Liver (tissue), 9 donors: ENCODE results near the gene FOSL2. TPM values are rescaled to one million over a fixed set of nuclear protein-coding genes. Genes with fewer than 3 reads are reported as not detected.
A peak's percentile ranks its signal among the peaks of the same experiment; 100 is the strongest.

Source experiments
- DNase-seq: peaks from one replicate; pipeline ENCODE4 v3.0.0-alpha.2; 2017; ENCODE audit warnings: low spot score
- H3K27ac ChIP-seq, 2 donors: one replicate each; pipeline ENCODE4 v1.7.0; 2013; ENCODE audit warnings: inconsistent platforms in 2 of 2, low read length in 2 of 2, control low read depth in 1 of 2, low read depth in 1 of 2, mild to moderate bottlenecking in 1 of 2
- H3K27me3 ChIP-seq, 4 donors: one replicate each; pipeline versions ENCODE4 v1.6.1 to v1.7.0; 2013; ENCODE audit warnings: low read length in 3 of 4, inconsistent platforms in 1 of 4, mild to moderate bottlenecking in 1 of 4, moderate library complexity in 1 of 4; ENCODE audit not compliant: control insufficient read depth in 4 of 4, insufficient read depth in 4 of 4
- H3K36me3 ChIP-seq, 4 donors: one replicate each; pipeline versions ENCODE4 v1.6.1 to v1.7.0; 2013; ENCODE audit warnings: low read length in 3 of 4, mild to moderate bottlenecking in 3 of 4, low read depth in 1 of 4, moderate library complexity in 1 of 4; ENCODE audit not compliant: control insufficient read depth in 4 of 4, insufficient read depth in 3 of 4
- H3K4me1 ChIP-seq, 4 donors: one replicate each; pipeline versions ENCODE4 v1.6.1 to v1.7.0; 2013; ENCODE audit warnings: low read length in 3 of 4, mild to moderate bottlenecking in 3 of 4, moderate library complexity in 1 of 4; ENCODE audit not compliant: control insufficient read depth in 4 of 4, insufficient read depth in 4 of 4
- H3K4me3 ChIP-seq, 3 donors: one replicate each; pipeline versions ENCODE4 v1.6.1 to v1.7.0; 2013; ENCODE audit warnings: low read length in 3 of 3, control low read depth in 1 of 3, low read depth in 1 of 3, mild to moderate bottlenecking in 1 of 3
- H3K9ac ChIP-seq, 2 donors: one replicate each; pipeline ENCODE4 v1.7.0; 2013; ENCODE audit warnings: low read length in 2 of 2, mild to moderate bottlenecking in 2 of 2, moderate library complexity in 2 of 2, control low read depth in 1 of 2, low read depth in 1 of 2
- H3K9me3 ChIP-seq, 4 donors: one replicate each; pipeline versions ENCODE4 v1.6.1 to v1.7.0; 2013; ENCODE audit warnings: low read length in 3 of 4; ENCODE audit not compliant: control insufficient read depth in 4 of 4
- ATF3 ChIP-seq: IDR thresholded peaks from 2 replicates; pipeline ENCODE4 v1.6.1; 2016; ENCODE audit warnings: antibody characterized with exemption
- EGR1 ChIP-seq, 2 donors: IDR thresholded peaks; 2 replicates each; pipeline ENCODE4 v1.6.1; 2016 to 2018; ENCODE audit warnings: antibody characterized with exemption in 2 of 2, low read depth in 2 of 2
- FOXA1 ChIP-seq: IDR thresholded peaks from 2 replicates; pipeline ENCODE4 v1.6.1; 2016; ENCODE audit warnings: antibody characterized with exemption
- FOXA2 ChIP-seq: IDR thresholded peaks from 2 replicates; pipeline ENCODE4 v1.6.1; 2016; ENCODE audit warnings: antibody characterized with exemption
- GABPA ChIP-seq, 2 donors: IDR thresholded peaks in 1 of 2; conservative IDR thresholded peaks in 1 of 2; 2 replicates each; pipeline ENCODE4 v1.6.1; 2016; ENCODE audit warnings: antibody characterized with exemption in 2 of 2, mild to moderate bottlenecking in 1 of 2, moderate library complexity in 1 of 2
- HNF4A ChIP-seq, 2 donors: conservative IDR thresholded peaks; 2 replicates each; pipeline ENCODE4 v1.6.1; 2016; ENCODE audit warnings: antibody characterized with exemption in 2 of 2, mild to moderate bottlenecking in 2 of 2
- HNF4G ChIP-seq: IDR thresholded peaks from 2 replicates; pipeline ENCODE4 v1.6.1; 2016; ENCODE audit warnings: antibody characterized with exemption
- JUND ChIP-seq, 2 donors: IDR thresholded peaks; 2 replicates each; pipeline ENCODE4 v1.6.1; 2016; ENCODE audit warnings: antibody characterized with exemption in 2 of 2
- NR2F2 ChIP-seq: IDR thresholded peaks from 2 replicates; pipeline ENCODE4 v1.6.1; 2016; ENCODE audit warnings: antibody characterized with exemption
- RAD21 ChIP-seq, 2 donors: IDR thresholded peaks; 2 replicates each; pipeline ENCODE4 v1.6.1; 2016; ENCODE audit warnings: antibody characterized with exemption in 2 of 2, mild to moderate bottlenecking in 2 of 2
- RXRA ChIP-seq, 2 donors: IDR thresholded peaks; 2 replicates each; pipeline ENCODE4 v1.6.1; 2017 to 2018; ENCODE audit warnings: antibody characterized with exemption in 2 of 2, mild to moderate bottlenecking in 1 of 2
- SP1 ChIP-seq: IDR thresholded peaks from 2 replicates; pipeline ENCODE4 v1.6.1; 2018; ENCODE audit warnings: antibody characterized with exemption, mild to moderate bottlenecking
- TAF1 ChIP-seq: conservative IDR thresholded peaks from 2 replicates; pipeline ENCODE4 v1.6.1; 2016; ENCODE audit warnings: antibody characterized with exemption, mild to moderate bottlenecking
- YY1 ChIP-seq: IDR thresholded peaks from 2 replicates; pipeline ENCODE4 v1.6.1; 2016; ENCODE audit warnings: antibody characterized with exemption, mild to moderate bottlenecking
- WGBS: extraction: QIAGEN DNeasy Blood & Tissue Kit; methylation state at CpG from one replicate; pipeline ENCODE4 v1.1.7; 2013; 5-methylcytosine and 5-hydroxymethylcytosine counted together
- polyA plus RNA-seq, 2 donors: library from polyadenylated mRNA; stranded (reverse) in 1 of 2; unstranded in 1 of 2; fragments of 200-250 nt in 1 of 2; fragments of >200 nt in 1 of 2; fragmentation: Nextera tagmentation in 1 of 2; extraction: Ambion mirVana in 1 of 2; gene quantifications; one replicate each; pipeline versions ENCODE4 v1.2.1 to v1.2.3, GENCODE V29; 2013 to 2015
- total RNA-seq, 2 donors: library from RNA; depleted of rRNA; stranded (reverse); fragments of >200 nt; gene quantifications; one replicate each; pipeline ENCODE4 v1.2.3, GENCODE V29; 2014
- TF ChIP-seq, protein P1 (sequence below): fragments of 150-350 bp; IDR thresholded peaks from 2 replicates; pipeline ENCODE4 v1.5.1; 2017; ENCODE audit warnings: improper control_type of control experiment, low read depth, low read length; ENCODE audit not compliant: missing input control
- TF ChIP-seq, protein P2 (sequence below): IDR thresholded peaks from 2 replicates; pipeline ENCODE4 v1.6.1; 2016; ENCODE audit warnings: antibody characterized with exemption
- TF ChIP-seq, protein P3 (sequence below): IDR thresholded peaks from 2 replicates; pipeline ENCODE4 v1.6.1; 2016; ENCODE audit warnings: antibody characterized with exemption, mild to moderate bottlenecking
- donor health status: healthy.
- donor health status: healthy.
- donor health status: healthy.
- donor health status: healthy.
- donor health status: healthy.

The FOSL2 gene
- total and polyA plus RNA-seq, 4 donors = 1.9 to 10.7 (median 2.6) TPM

GRCh38 chr2:28355521-28356094, 37.0 kb upstream of the FOSL2 start:
- Histone ChIP-seq H3K4me3 (no peak overlapping the region), H3K9ac (no peak overlapping the region), H3K4me1 (peaks cover 13 to 18% (median 16%) of the 10 kb centered on the region in 4 donors), H3K27ac (peak overlapping the region; percentile 52 to 66), H3K27me3 (no peaks in the 10 kb centered on the region), H3K36me3 (no peaks in the 10 kb centered on the region), H3K9me3 (no peaks in the 10 kb centered on the region)
- TF ChIP-seq RAD21 (IDR thresholded peaks at IDR 0.05) = peak in 1 of 2 donors; percentile 34
- TF ChIP-seq YY1 = peak; percentile 40
- no peak for TF ChIP-seq EGR1 (IDR thresholded peaks at IDR 0.05; ENCODE audit: low read depth in 2 of 2)
- TF ChIP-seq NR2F2 = peak; percentile 97
- TF ChIP-seq TAF1 = no peak
- TF ChIP-seq FOXA1 = no peak
- peak; percentile 20 to 31 for TF ChIP-seq HNF4A (conservative IDR thresholded peaks at IDR 0.05)
- TF ChIP-seq ATF3 = no peak
- no peak for TF ChIP-seq JUND (IDR thresholded peaks at IDR 0.05)
- TF ChIP-seq FOXA2 = no peak
- peak; percentile 71 to 87 for TF ChIP-seq RXRA (IDR thresholded peaks at IDR 0.05)
- WGBS = 68% methylated on average over 6 of the region's 6 CpGs
- DNase-seq = peak; percentile 80

GRCh38 chr2:28356095-28356911, 36.4 kb upstream of the FOSL2 start:
- peak overlapping the region; percentile 52 to 66 for H3K27ac ChIP-seq
- DNase-seq = peak; percentile 69
- TF ChIP-seq HNF4G (no peak), RXRA (IDR thresholded peaks at IDR 0.05) (peak in 1 of 2 donors; percentile 7), GABPA (IDR thresholded peaks at IDR 0.05 in 1 of 2, conservative IDR thresholded peaks at IDR 0.05 in 1 of 2) (no peak), RAD21 (IDR thresholded peaks at IDR 0.05) (peak in 1 of 2 donors; percentile 38), NR2F2 (no peak), SP1 (no peak), HNF4A (conservative IDR thresholded peaks at IDR 0.05) (peak in 1 of 2 donors; percentile 18), TAF1 (no peak), JUND (IDR thresholded peaks at IDR 0.05) (no peak), YY1 (no peak), EGR1 (IDR thresholded peaks at IDR 0.05; ENCODE audit: low read depth in 2 of 2) (no peak), FOXA1 (no peak)
- TF ChIP-seq, protein P1, sequence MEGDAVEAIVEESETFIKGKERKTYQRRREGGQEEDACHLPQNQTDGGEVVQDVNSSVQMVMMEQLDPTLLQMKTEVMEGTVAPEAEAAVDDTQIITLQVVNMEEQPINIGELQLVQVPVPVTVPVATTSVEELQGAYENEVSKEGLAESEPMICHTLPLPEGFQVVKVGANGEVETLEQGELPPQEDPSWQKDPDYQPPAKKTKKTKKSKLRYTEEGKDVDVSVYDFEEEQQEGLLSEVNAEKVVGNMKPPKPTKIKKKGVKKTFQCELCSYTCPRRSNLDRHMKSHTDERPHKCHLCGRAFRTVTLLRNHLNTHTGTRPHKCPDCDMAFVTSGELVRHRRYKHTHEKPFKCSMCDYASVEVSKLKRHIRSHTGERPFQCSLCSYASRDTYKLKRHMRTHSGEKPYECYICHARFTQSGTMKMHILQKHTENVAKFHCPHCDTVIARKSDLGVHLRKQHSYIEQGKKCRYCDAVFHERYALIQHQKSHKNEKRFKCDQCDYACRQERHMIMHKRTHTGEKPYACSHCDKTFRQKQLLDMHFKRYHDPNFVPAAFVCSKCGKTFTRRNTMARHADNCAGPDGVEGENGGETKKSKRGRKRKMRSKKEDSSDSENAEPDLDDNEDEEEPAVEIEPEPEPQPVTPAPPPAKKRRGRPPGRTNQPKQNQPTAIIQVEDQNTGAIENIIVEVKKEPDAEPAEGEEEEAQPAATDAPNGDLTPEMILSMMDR = no peak
- TF ChIP-seq, protein P2, sequence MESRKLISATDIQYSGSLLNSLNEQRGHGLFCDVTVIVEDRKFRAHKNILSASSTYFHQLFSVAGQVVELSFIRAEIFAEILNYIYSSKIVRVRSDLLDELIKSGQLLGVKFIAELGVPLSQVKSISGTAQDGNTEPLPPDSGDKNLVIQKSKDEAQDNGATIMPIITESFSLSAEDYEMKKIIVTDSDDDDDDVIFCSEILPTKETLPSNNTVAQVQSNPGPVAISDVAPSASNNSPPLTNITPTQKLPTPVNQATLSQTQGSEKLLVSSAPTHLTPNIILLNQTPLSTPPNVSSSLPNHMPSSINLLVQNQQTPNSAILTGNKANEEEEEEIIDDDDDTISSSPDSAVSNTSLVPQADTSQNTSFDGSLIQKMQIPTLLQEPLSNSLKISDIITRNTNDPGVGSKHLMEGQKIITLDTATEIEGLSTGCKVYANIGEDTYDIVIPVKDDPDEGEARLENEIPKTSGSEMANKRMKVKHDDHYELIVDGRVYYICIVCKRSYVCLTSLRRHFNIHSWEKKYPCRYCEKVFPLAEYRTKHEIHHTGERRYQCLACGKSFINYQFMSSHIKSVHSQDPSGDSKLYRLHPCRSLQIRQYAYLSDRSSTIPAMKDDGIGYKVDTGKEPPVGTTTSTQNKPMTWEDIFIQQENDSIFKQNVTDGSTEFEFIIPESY = no peak
- TF ChIP-seq, protein P3, sequence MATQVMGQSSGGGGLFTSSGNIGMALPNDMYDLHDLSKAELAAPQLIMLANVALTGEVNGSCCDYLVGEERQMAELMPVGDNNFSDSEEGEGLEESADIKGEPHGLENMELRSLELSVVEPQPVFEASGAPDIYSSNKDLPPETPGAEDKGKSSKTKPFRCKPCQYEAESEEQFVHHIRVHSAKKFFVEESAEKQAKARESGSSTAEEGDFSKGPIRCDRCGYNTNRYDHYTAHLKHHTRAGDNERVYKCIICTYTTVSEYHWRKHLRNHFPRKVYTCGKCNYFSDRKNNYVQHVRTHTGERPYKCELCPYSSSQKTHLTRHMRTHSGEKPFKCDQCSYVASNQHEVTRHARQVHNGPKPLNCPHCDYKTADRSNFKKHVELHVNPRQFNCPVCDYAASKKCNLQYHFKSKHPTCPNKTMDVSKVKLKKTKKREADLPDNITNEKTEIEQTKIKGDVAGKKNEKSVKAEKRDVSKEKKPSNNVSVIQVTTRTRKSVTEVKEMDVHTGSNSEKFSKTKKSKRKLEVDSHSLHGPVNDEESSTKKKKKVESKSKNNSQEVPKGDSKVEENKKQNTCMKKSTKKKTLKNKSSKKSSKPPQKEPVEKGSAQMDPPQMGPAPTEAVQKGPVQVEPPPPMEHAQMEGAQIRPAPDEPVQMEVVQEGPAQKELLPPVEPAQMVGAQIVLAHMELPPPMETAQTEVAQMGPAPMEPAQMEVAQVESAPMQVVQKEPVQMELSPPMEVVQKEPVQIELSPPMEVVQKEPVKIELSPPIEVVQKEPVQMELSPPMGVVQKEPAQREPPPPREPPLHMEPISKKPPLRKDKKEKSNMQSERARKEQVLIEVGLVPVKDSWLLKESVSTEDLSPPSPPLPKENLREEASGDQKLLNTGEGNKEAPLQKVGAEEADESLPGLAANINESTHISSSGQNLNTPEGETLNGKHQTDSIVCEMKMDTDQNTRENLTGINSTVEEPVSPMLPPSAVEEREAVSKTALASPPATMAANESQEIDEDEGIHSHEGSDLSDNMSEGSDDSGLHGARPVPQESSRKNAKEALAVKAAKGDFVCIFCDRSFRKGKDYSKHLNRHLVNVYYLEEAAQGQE = no peak
- H3K27me3 ChIP-seq = no peaks in the 10 kb centered on the region
- H3K36me3 ChIP-seq = no peaks in the 10 kb centered on the region
- H3K9me3 ChIP-seq = no peaks in the 10 kb centered on the region
- no peak overlapping the region for H3K9ac ChIP-seq
- 47% methylated on average over 17 of the region's 17 CpGs for WGBS
- peaks cover 13 to 18% (median 16%) of the 10 kb centered on the region in 4 donors for H3K4me1 ChIP-seq
- no peak overlapping the region for H3K4me3 ChIP-seq
